Measurements from ENCODE around the gene WDR26. TPM values are rescaled to one million over a fixed set of nuclear protein-coding genes. Genes with fewer than 3 reads are reported as not detected.

The WDR26 gene
- total and polyA plus RNA-seq, 11 donors: 20.2 to 83.8 (median 60.1) TPM

DNA sequence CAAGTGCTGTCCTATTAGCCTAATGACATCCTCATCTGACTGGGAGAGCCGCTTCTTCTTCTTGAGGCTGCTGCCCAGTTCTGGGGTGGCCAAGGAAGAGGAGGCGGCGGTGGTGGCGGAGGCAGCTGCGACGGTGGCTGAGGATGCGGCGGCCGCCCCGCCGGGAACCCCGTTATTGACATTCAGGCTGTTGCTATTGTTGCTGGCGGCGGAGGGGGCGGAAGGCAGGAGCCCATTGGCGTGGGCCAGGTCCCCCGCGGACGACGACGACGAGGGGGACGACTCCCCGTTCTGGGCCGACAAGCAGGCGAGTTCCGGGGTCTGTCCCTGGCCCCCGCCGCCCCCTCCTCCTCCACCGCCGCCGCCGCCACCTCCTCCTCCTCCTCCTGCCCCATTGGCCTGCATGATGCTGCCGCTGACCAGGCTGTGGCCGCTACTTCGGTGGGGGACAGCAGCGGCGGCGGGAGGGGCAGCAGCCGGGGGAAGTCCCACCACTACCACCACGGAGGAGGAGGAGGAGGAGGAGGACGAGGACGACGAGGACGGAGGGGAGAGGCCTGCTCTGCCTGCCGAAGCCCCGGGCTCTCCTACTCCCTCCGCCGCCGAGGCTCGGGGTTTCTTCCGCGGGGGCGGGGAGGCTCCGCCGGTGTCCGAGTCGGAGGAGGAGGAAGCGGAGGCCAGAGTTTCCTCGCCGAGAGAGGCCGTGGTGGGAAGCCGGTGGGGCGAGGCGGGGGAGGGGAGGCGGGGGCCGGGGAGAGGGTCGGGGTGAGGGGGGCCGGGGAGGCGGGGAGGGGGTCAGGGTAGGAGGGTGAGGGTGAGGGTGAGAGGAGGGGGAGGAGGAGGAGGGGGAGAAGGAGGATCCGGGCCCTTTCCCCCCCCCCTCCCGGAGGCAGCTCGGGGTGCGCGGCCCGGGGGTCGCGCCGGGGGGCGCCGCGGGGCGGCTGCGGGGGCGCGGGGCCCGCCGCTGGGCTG, 610 bp downstream of the WDR26 start:
- peak; percentile 46 to 73 (median 53) for DNase-seq
- peak; percentile 13 to 62 (median 42) for ATAC-seq
- H3K4me1 ChIP-seq: peaks cover 12 to 57% (median 44%) of the 10 kb centered on the region in 12 donors

GRCh38 chr1:224433041-224433691, 1.4 kb downstream of the WDR26 start:
- 0 to 2% (median 1%) methylated on average over 19 of the region's 19 CpGs for WGBS, 4 donors
- Histone ChIP-seq H3K4me3 (peak overlapping the region; percentile 65 to 95 (median 89)), H3K27me3 (no peaks in the 10 kb centered on the region), H3K4me1 (peaks cover 12 to 61% (median 44%) of the 10 kb centered on the region in 12 donors), H3K36me3 (peaks cover 0 to 28% (median 21%) of the 10 kb centered on the region in 9 donors), H3K9me3 (no peaks in the 10 kb centered on the region), H3K27ac (peak overlapping the region; percentile 85 to 97 (median 96))
- peak in 2 of 5 donors; percentile 22 to 64 for DNase-seq
- TF ChIP-seq CTCF (IDR thresholded peaks at IDR 0.05): no peak
- no peak for TF ChIP-seq POLR2A (IDR thresholded peaks at IDR 0.05)
- intact Hi-C loops (cut with DNase I): loop anchor here in 2 of 10 donors (2.0 kb wide), 2 partner anchors 24 to 74 kb away; no protein-coding TSS in a partner anchor
- peak in 3 of 4 donors; percentile 5 to 17 (median 10) for ATAC-seq

More for the DNA sequence above, 610 bp downstream of the WDR26 start:
- Histone ChIP-seq H3K27ac (peak overlapping the region; percentile 85 to 97 (median 96)), H3K27me3 (no peaks in the 10 kb centered on the region), H3K4me3 (peak overlapping the region; percentile 65 to 95 (median 89)), H3K36me3 (peaks cover 0 to 20% (median 14%) of the 10 kb centered on the region in 9 donors), H3K9me3 (no peaks in the 10 kb centered on the region)
- TF ChIP-seq POLR2A (IDR thresholded peaks at IDR 0.05): no peak
- no peak for TF ChIP-seq CTCF (IDR thresholded peaks at IDR 0.05)
- 1 to 2% (median 1%) methylated on average over 17 to 76 of the region's 88 CpGs for WGBS, 4 donors
- intact Hi-C loops (cut with DNase I): loop anchor here in 3 of 10 donors (2.0 kb wide), 2 partner anchors 23 to 75 kb away; no protein-coding TSS in a partner anchor

GRCh38 chr1:224432672-224433040, 1.9 kb downstream of the WDR26 start:
- Histone ChIP-seq H3K27ac (peak overlapping the region in 11 of 12 donors; percentile 91 to 97 (median 96)), H3K27me3 (no peaks in the 10 kb centered on the region), H3K4me1 (peaks cover 12 to 66% (median 44%) of the 10 kb centered on the region in 12 donors), H3K36me3 (peaks cover 0 to 32% (median 22%) of the 10 kb centered on the region in 9 donors), H3K9me3 (no peaks in the 10 kb centered on the region), H3K4me3 (peak overlapping the region; percentile 65 to 95 (median 89))
- ATAC-seq (peak in 2 of 4 donors; percentile 12 to 22), DNase-seq (no peak)
- no peak for TF ChIP-seq POLR2A (IDR thresholded peaks at IDR 0.05)
- no peak for TF ChIP-seq CTCF (IDR thresholded peaks at IDR 0.05)
- 0 to 7% (median 2%) methylated on average over 6 of the region's 6 CpGs for WGBS, 4 donors
- intact Hi-C loops (cut with DNase I): loop anchor here in 2 of 10 donors (2.0 kb wide), 2 partner anchors 24 to 74 kb away; no protein-coding TSS in a partner anchor
